K562 (cell line): ENCODE results near the gene DIP2C. TPM values are rescaled to one million over a fixed set of nuclear protein-coding genes. Genes with fewer than 3 reads are reported as not detected.

Source experiments
- ATAC-seq: fragments of 200-7000 bp; cut with Tn5 transposase; 3 replicates; pipeline ENCODE4 v1.9.1; 2020; ENCODE audit warnings: moderate library complexity
- BruUV-seq: library from RNA; stranded (reverse); fragments of 400-500 nt; replicated peaks from 2 replicates; lab custom pipeline; 2021; lab: Mats Ljungman, UMichigan
- CTCF ChIA-PET: fragments of 300-600 bp; formaldehyde crosslinking; extraction: SDS; loops from one replicate; lab custom pipeline; 2021; ENCODE audit warnings: low intra/inter-chr PET ratio; lab: Yijun Ruan, JAX
- POLR2A ChIA-PET: fragments of 300-600, 350-650 bp; sonication (Branson Sonifier 250); formaldehyde crosslinking; extraction: SDS; loops from one replicate; lab custom pipeline; 2021; ENCODE audit warnings: antibody characterized with exemption, inconsistent platforms; lab: Yijun Ruan, JAX
- DNase-seq, 4 experiments: peaks; one replicate each; pipeline versions ENCODE4 v3.0.0 to v3.0.0-alpha.2; 2011 to 2018; ENCODE audit warnings: low spot score in 3 of 4, mixed read lengths in 3 of 4; ENCODE audit errors: extremely low read depth in 1 of 4
- FAIRE-seq: peaks from 2 replicates; lab custom pipeline; 2011; peaks lifted over from hg19 to GRCh38; lab: Jason Lieb, UNC
- H2AFZ ChIP-seq: 2 replicates; pipeline ENCODE4 v1.6.0; 2011; ENCODE audit warnings: low read depth, low read length, control low read depth, inconsistent platforms
- H3K27ac ChIP-seq: fragments of 200-600 bp; 3 replicates; pipeline ENCODE4 v1.8.0; 2011; ENCODE audit warnings: low read depth, mild to moderate bottlenecking, control low read depth, inconsistent platforms, low read length, moderate library complexity, mixed read lengths; ENCODE audit errors: extremely low read depth
- H3K27me3 ChIP-seq, 2 experiments: fragments of 300-600 bp in 1 of 2; 2 replicates in 1 of 2; 3 replicates in 1 of 2; pipeline versions ENCODE4 v1.6.0 to v1.8.0; 2011; ENCODE audit warnings: inconsistent platforms in 2 of 2, low read length in 2 of 2, mild to moderate bottlenecking in 1 of 2, mixed read lengths in 1 of 2, moderate library complexity in 1 of 2; ENCODE audit not compliant: control insufficient read depth in 2 of 2, insufficient read depth in 2 of 2
- H3K36me3 ChIP-seq: fragments of 300-600 bp; 3 replicates; pipeline ENCODE4 v1.8.0; 2011; ENCODE audit warnings: mild to moderate bottlenecking, low read length, inconsistent platforms; ENCODE audit not compliant: control insufficient read depth, insufficient read depth
- H3K4me1 ChIP-seq, 2 experiments: fragments of 200-600 bp in 1 of 2; replicated peaks in 1 of 2; 2 replicates in 1 of 2; 3 replicates in 1 of 2; pipeline versions ENCODE4 v1.5.1 to v1.8.0; 2011; ENCODE audit warnings: inconsistent platforms in 2 of 2, low read length in 2 of 2, mild to moderate bottlenecking in 1 of 2, mixed read lengths in 1 of 2, moderate library complexity in 1 of 2; ENCODE audit not compliant: control insufficient read depth in 2 of 2, insufficient read depth in 2 of 2
- H3K4me2 ChIP-seq: 2 replicates; pipeline ENCODE4 v1.6.1; 2011; ENCODE audit warnings: low read length, control low read depth, inconsistent platforms, mixed read lengths; ENCODE audit not compliant: insufficient read depth
- H3K4me3 ChIP-seq: fragments of 200-600 bp; sonication (generic), shearing (Covaris generic); 2 replicates; pipeline ENCODE4 v1.5.1; 2016; ENCODE audit warnings: control low read depth, inconsistent platforms
- H3K79me2 ChIP-seq: fragments of 200-600 bp; 3 replicates; pipeline ENCODE4 v1.8.0; 2011; ENCODE audit warnings: low read length, inconsistent platforms; ENCODE audit not compliant: control insufficient read depth, insufficient read depth
- H3K9ac ChIP-seq, 2 experiments: 2 replicates each; pipeline versions ENCODE4 v1.6.0 to v1.6.1; 2011; ENCODE audit warnings: low read depth in 2 of 2, low read length in 2 of 2, control low read depth in 1 of 2, inconsistent platforms in 1 of 2, mild to moderate bottlenecking in 1 of 2, mixed read lengths in 1 of 2; ENCODE audit not compliant: insufficient read depth in 1 of 2
- H3K9me1 ChIP-seq: one replicate; pipeline ENCODE4 v1.6.0; 2011; ENCODE audit warnings: inconsistent platforms, mild to moderate bottlenecking, low read length, moderate library complexity; ENCODE audit not compliant: control insufficient read depth, insufficient read depth
- H3K9me3 ChIP-seq: replicated peaks from 2 replicates; pipeline ENCODE4 v1.5.1; 2011; ENCODE audit warnings: low read depth, low read length, inconsistent platforms; ENCODE audit not compliant: control insufficient read depth, insufficient read depth
- H4K20me1 ChIP-seq: replicated peaks from 2 replicates; pipeline ENCODE4 v1.6.1; 2011; ENCODE audit warnings: low read length, inconsistent platforms, mixed read lengths; ENCODE audit not compliant: control insufficient read depth, insufficient read depth
- ADNP ChIP-seq: fragments of 200-800 bp; sonication (Bioruptor generic); IDR thresholded peaks from 2 replicates; pipeline ENCODE4 v1.6.1; 2016; ENCODE audit warnings: missing genetic modification characterization, missing compliant biosample characterization
- ETV6 ChIP-seq, 3 experiments: fragments of 150-350 bp in 1 of 3; sonication (generic) in 1 of 3; formaldehyde crosslinking in 1 of 3; IDR thresholded peaks; 2 replicates each; pipeline versions ENCODE4 v1.6.1 to v1.8.0; 2014 to 2022; ENCODE audit warnings: borderline replicate concordance in 2 of 3, low read depth in 2 of 3, antibody characterized with exemption in 1 of 3, low read length in 1 of 3, mild to moderate bottlenecking in 1 of 3, missing genetic modification reagents in 1 of 3
- FOXJ2 ChIP-seq: fragments of 200-800 bp; sonication (Bioruptor generic); IDR thresholded peaks from 2 replicates; pipeline ENCODE4 v1.6.1; 2016; ENCODE audit warnings: missing genetic modification characterization, missing compliant biosample characterization
- RFX1 ChIP-seq: fragments of 450-650 bp; IDR thresholded peaks from 2 replicates; pipeline ENCODE4 v1.6.1; 2016; ENCODE audit warnings: mild to moderate bottlenecking, moderate library complexity
- SRSF9 ChIP-seq: fragments of 200-400 bp; formaldehyde crosslinking; IDR thresholded peaks from 2 replicates; pipeline ENCODE4 v1.6.1; 2017; ENCODE audit warnings: low read depth, low read length, borderline replicate concordance
- TEAD2 ChIP-seq: fragments of 450-650 bp; IDR thresholded peaks from 2 replicates; pipeline ENCODE4 v1.6.1; 2016; ENCODE audit warnings: missing genetic modification characterization, control low read depth, missing compliant biosample characterization
- ZNF121 ChIP-seq: sonication (generic); formaldehyde crosslinking; conservative IDR thresholded peaks from 2 replicates; pipeline ENCODE4 v1.8.0; 2022; ENCODE audit warnings: missing genetic modification reagents
- ZNF253 ChIP-seq: fragments of 250-450 bp; sonication (Bioruptor Pico); conservative IDR thresholded peaks from 2 replicates; pipeline ENCODE4 v1.6.1; 2021; ENCODE audit warnings: mild to moderate bottlenecking
- ZNF316 ChIP-seq: fragments of 450-650 bp; IDR thresholded peaks from 2 replicates; pipeline ENCODE4 v1.6.1; 2016
- WGBS: fragments of 100-300 bp; shearing (Covaris generic); methylation state at CpG from one replicate; pipeline ENCODE4 v1.1.6; 2016; ENCODE audit warnings: low coverage, mixed read lengths; ENCODE audit not compliant: insufficient coverage; ENCODE audit errors: missing lambda C conversion rate; 5-methylcytosine and 5-hydroxymethylcytosine counted together
- in situ Hi-C: fragments of 300-500 bp; cut with MboI; formaldehyde crosslinking; loops from 4 replicates; pipeline ENCODE4 v1.15.0; 2018; ENCODE audit warnings: inconsistent platforms, mixed read lengths
- intact Hi-C: fragments of 100-400 bp; cut with micrococcal nuclease; formaldehyde crosslinking; loops from 2 replicates; pipeline ENCODE4 v1.14.2; 2022
- polyA plus RNA-seq, 8 experiments: library from polyadenylated mRNA; depleted of rRNA in 4 of 8; stranded (reverse) in 5 of 8; unstranded in 3 of 8; fragments of >200 nt; fragmentation: Nextera tagmentation in 2 of 8; fragmentation: Illumina TruSeq in 1 of 8; extraction: Ambion mirVana in 2 of 8; extraction: Trizol in 1 of 8; gene quantifications; 2 replicates each; pipeline versions ENCODE4 v1.2.1 to v1.2.3, GENCODE V29; 2011 to 2014; ENCODE audit warnings: inconsistent platforms in 1 of 8, missing spikeins in 1 of 8
- total RNA-seq, 7 experiments: library from RNA; depleted of rRNA in 6 of 7; stranded (reverse); fragments of >200 nt in 6 of 7; fragmentation: Illumina TruSeq in 2 of 7; extraction: Trizol in 2 of 7; gene quantifications; 2 replicates each; pipeline versions ENCODE4 v1.2.1 to v1.2.3, GENCODE V29; 2011 to 2021; ENCODE audit warnings: low replicate concordance in 1 of 7
- TF ChIP-seq, protein P1 (sequence below): fragments of 150-350 bp; IDR thresholded peaks from 2 replicates; pipeline ENCODE4 v1.6.1; 2014; ENCODE audit warnings: low read depth, mild to moderate bottlenecking, low read length, borderline replicate concordance
- TF ChIP-seq, protein P2 (sequence below): sonication (generic); formaldehyde crosslinking; IDR thresholded peaks from 2 replicates; pipeline ENCODE4 v1.8.1; 2023; ENCODE audit warnings: mild to moderate bottlenecking, missing genetic modification reagents
- TF ChIP-seq, protein P3 (sequence below): IDR thresholded peaks from 3 replicates; pipeline ENCODE4 v1.6.1; 2011; ENCODE audit warnings: borderline replicate concordance, mild to moderate bottlenecking; ENCODE audit not compliant: insufficient read length, insufficient read depth

Gene DIP2C
- total and polyA plus RNA-seq, 9 of the 15 experiments (the other 6 are each of a cell fraction or from before 2014, with no cell fraction given), result 0.01 TPM; not detected in 8

DNA sequence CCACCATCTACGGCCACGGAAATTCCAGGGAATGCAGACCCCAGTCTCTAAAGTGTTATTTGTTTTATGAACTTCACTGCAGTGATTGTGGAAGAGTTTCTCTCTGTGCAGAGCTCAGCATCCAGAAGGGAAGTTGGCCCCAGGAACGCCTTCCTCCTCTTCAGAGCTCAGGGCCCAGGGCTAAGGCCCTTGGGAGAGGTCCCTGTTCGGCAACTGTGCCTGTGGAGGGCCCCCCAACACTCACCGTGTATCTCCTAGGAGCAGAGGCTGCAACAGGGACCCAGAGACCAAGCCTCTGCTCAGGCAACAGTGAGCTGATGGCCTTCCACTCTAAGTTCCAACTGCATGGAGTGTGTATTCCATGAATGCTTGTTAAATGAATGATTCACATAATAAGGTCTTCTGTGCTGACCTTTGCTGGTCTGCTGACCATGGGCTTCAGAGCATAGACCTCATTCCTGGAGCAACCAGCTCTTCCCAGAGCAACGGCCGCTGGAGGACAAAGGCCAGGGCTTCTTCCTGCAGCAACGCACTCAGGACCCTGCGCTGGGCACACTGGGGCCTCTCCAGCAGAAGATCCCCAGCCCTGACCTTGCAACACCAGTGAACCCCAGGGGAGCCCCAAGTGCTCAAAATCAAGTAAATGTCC lies 7.7 kb downstream of the DIP2C start:
- Histone ChIP-seq H3K4me1 (no peaks in the 10 kb centered on the region; a peak in 1 of 5 replicates), H3K27me3 (peaks cover 5 to 42% of the 10 kb centered on the region in 2 experiments; a peak in 4 of 5 replicates), H3K79me2 (no peaks in the 10 kb centered on the region), H2AFZ (no peak overlapping the region), H3K9ac (no peak overlapping the region), H4K20me1 (no peaks in the 10 kb centered on the region), H3K4me3 (no peak overlapping the region), H3K36me3 (no peaks in the 10 kb centered on the region), H3K9me3 (no peaks in the 10 kb centered on the region), H3K9me1 (no peaks in the 10 kb centered on the region), H3K4me2 (no peak overlapping the region), H3K27ac (no peak overlapping the region)
- ChIA-PET CTCF (no interaction called here), POLR2A (interaction anchor here (1.2 kb wide), 1 partner anchor 12 kb away, joined by 3 read pairs; no protein-coding TSS in a partner anchor)
- DNase-seq, result no peak
- no peak for FAIRE-seq
- no TSS peak for BruUV-seq
- no peak for ATAC-seq
- TF ChIP-seq ADNP (tag) (no peak), FOXJ2 (tag) (no peak), ZNF121 (CRISPR knock-in tag) (no peak), ZNF253 (CRISPR knock-in tag) (no peak), SRSF9 (no peak), ETV6 (IDR thresholded peaks at IDR 0.05; ENCODE audit: borderline replicate concordance in 1 of 2, low read depth in 2 of 2, low read length in 1 of 2) (no peak), ETV6 (CRISPR knock-in tag; IDR thresholded peaks at IDR 0.05; ENCODE audit: borderline replicate concordance) (no peak), TEAD2 (tag) (no peak), RFX1 (no peak), ZNF316 (no peak)
- TF ChIP-seq, protein P1, sequence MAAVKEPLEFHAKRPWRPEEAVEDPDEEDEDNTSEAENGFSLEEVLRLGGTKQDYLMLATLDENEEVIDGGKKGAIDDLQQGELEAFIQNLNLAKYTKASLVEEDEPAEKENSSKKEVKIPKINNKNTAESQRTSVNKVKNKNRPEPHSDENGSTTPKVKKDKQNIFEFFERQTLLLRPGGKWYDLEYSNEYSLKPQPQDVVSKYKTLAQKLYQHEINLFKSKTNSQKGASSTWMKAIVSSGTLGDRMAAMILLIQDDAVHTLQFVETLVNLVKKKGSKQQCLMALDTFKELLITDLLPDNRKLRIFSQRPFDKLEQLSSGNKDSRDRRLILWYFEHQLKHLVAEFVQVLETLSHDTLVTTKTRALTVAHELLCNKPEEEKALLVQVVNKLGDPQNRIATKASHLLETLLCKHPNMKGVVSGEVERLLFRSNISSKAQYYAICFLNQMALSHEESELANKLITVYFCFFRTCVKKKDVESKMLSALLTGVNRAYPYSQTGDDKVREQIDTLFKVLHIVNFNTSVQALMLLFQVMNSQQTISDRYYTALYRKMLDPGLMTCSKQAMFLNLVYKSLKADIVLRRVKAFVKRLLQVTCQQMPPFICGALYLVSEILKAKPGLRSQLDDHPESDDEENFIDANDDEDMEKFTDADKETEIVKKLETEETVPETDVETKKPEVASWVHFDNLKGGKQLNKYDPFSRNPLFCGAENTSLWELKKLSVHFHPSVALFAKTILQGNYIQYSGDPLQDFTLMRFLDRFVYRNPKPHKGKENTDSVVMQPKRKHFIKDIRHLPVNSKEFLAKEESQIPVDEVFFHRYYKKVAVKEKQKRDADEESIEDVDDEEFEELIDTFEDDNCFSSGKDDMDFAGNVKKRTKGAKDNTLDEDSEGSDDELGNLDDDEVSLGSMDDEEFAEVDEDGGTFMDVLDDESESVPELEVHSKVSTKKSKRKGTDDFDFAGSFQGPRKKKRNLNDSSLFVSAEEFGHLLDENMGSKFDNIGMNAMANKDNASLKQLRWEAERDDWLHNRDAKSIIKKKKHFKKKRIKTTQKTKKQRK, result no peak
- TF ChIP-seq, protein P2, sequence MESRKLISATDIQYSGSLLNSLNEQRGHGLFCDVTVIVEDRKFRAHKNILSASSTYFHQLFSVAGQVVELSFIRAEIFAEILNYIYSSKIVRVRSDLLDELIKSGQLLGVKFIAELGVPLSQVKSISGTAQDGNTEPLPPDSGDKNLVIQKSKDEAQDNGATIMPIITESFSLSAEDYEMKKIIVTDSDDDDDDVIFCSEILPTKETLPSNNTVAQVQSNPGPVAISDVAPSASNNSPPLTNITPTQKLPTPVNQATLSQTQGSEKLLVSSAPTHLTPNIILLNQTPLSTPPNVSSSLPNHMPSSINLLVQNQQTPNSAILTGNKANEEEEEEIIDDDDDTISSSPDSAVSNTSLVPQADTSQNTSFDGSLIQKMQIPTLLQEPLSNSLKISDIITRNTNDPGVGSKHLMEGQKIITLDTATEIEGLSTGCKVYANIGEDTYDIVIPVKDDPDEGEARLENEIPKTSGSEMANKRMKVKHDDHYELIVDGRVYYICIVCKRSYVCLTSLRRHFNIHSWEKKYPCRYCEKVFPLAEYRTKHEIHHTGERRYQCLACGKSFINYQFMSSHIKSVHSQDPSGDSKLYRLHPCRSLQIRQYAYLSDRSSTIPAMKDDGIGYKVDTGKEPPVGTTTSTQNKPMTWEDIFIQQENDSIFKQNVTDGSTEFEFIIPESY (CRISPR knock-in tag), result no peak
- TF ChIP-seq, protein P3, sequence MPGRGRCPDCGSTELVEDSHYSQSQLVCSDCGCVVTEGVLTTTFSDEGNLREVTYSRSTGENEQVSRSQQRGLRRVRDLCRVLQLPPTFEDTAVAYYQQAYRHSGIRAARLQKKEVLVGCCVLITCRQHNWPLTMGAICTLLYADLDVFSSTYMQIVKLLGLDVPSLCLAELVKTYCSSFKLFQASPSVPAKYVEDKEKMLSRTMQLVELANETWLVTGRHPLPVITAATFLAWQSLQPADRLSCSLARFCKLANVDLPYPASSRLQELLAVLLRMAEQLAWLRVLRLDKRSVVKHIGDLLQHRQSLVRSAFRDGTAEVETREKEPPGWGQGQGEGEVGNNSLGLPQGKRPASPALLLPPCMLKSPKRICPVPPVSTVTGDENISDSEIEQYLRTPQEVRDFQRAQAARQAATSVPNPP, result no peak
- intact Hi-C loops, result no loop called here
- 1% methylated on average over 9 of the region's 9 CpGs for WGBS
- in situ Hi-C loops, result no loop called here
